ENCODE results near the gene CHRNA5. TPM values are rescaled to one million over a fixed set of nuclear protein-coding genes. Genes with fewer than 3 reads are reported as not detected.
"Not testable (repeated sequence)": the region's sequence is repeated elsewhere in the genome, so short reads cannot be mapped to it uniquely, and the experiment has no call there.

CHRNA5 gene
- total RNA-seq (2014; rRNA removed; shearing (Covaris generic)) = 9.0 and 9.2 TPM in 2 replicates
- polyA plus RNA-seq (2015; cell fraction: cytosol; rRNA removed) = 5.9 and 10.8 TPM in 2 replicates
- 7.9 and 11.4 TPM in 2 replicates for polyA plus RNA-seq (2015; cell fraction: nucleus; rRNA removed)

DNA sequence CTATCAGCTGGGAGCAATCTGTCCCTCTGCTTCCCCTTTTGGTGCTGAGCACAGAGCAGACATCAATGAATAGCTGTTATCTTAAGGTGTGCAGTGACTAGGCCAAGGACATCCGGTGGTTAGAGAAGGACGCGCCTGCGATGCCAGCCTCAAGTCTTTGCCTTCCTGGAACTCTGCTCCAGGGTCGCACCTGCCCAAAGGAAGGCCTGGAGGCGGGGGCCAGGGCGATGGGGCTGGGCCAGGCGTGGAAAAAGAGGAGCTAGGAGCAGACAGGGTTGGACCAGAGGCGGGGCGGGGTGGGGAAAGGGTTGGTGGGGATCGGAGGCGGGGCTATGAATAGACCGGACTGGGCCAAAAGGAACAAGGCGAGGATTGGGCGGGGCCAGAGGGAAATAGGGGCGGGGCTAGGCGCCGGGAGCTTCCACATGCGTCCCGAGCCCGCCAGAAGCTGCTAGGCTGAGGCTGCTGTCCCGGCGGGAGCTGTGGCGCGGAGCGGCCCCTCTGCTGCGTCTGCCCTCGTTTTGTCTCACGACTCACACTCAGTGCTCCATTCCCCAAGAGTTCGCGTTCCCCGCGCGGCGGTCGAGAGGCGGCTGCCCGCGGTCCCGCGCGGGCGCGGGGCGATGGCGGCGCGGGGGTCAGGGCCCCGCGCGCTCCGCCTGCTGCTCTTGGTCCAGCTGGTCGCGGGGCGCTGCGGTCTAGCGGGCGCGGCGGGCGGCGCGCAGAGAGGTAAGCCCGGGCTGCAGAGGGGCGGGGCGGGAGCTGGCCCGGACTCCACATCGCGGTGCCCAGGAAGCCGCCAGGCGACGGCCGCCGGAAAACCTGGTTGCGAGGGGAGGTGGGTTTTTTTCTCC, at the start of gene CHRNA5:
Gene CHRNA5 (plus strand): TSS at position 424 of the 854 bp plus-strand sequence. CDS start 200 bp downstream, at position 624.
- DNase-seq (ENCODE audit: low read depth) = peak; percentile 80

DNA sequence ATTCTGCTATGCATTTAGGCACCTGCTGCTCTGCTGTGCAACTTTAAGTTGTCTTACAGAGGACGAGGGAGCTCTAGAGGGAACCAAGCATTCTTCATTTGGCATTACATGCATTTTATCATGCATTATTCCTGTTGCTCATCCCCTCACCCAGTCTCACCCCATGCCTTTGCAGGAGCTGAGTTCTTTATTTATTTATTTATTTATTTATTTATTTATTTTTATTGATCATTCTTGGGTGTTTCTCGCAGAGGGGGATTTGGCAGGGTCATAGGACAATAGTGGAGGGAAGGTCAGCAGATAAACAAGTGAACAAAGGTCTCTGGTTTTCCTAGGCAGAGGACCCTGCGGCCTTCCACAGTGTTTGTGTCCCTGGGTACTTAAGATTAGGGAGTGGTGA, 45.3 kb upstream of the CHRNA5 start:
- not testable (repeated sequence) for DNase-seq (ENCODE audit: low read depth)

DNA sequence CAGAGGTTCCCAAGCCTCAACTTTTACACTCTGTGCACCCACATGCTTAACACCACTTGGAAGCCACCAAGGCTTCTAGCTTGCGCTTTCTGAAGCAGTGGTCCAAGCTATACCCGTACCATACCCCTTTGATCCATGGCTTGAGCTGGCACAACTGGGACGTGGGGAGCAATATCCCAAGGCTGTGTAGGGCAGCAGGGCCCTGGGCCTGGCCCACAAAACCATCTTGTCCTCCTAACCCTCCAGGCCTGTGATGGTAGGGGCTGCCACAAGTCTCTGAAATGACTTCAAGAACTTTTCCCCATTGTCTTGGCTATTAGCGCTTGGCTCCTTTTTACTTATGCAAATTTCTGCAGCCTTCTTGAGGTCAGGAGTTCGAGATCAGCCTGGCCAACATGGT, 41.1 kb upstream of the CHRNA5 start:
- DNase-seq (ENCODE audit: low read depth) = no peak

DNA sequence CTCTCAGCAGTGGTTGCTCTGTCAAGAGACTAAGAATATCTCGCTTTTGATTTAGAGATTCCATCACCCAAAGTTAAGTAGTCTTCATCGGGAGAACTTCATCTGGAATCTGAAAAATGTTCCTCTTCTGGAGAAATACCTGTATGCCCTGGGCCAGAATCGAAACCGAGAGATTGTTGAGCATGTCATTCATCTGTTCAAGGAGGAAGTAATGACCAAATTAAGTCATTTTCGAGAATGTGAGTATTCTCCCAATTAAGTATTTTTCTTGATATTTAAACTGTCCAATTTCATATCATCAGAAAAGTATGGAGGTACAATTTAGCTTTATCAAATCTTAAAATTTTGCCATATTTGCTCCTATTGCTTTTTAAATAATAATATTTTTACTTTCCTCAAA, 38.0 kb upstream of the CHRNA5 start:
- no peak for DNase-seq (ENCODE audit: low read depth)

DNA sequence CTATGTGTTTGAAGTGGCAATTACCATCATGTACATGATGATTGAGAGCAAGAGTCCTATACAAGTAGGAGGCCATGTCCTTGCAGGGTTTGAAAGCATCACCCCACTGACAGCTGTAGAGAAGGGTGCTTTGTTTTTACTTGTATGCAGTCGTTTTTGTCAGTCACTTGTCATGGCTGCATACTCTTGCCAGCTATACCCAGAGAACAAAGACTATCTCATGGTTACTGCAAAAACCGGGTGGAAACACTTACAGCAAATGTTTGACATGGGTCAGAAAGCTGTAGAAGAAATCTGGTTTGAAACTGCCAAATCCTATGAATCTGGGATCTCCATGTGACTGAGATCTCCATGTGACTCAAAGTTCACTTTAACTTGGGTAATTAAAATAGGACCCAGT, 32.0 kb upstream of the CHRNA5 start:
- DNase-seq (ENCODE audit: low read depth) = no peak

DNA sequence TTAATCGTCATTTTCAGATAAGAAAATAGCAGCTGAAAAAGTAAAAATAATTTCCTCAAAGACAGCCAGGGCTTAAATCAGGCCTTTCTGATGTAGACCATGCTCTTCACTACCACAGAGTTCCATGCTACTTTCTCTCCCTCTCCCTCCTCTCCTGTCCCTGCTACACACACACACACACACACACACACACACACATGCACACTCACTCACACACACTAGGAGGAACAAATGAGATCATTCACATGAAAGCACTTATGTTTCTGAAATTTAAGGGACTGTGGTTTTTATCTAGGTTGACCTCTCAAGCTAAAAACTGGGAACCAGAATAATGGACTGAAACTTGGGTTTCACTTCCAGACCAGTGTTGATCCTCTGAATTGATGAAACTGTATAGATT, 29.2 kb upstream of the CHRNA5 start:
- DNase-seq (ENCODE audit: low read depth) = peak; percentile 6

DNA sequence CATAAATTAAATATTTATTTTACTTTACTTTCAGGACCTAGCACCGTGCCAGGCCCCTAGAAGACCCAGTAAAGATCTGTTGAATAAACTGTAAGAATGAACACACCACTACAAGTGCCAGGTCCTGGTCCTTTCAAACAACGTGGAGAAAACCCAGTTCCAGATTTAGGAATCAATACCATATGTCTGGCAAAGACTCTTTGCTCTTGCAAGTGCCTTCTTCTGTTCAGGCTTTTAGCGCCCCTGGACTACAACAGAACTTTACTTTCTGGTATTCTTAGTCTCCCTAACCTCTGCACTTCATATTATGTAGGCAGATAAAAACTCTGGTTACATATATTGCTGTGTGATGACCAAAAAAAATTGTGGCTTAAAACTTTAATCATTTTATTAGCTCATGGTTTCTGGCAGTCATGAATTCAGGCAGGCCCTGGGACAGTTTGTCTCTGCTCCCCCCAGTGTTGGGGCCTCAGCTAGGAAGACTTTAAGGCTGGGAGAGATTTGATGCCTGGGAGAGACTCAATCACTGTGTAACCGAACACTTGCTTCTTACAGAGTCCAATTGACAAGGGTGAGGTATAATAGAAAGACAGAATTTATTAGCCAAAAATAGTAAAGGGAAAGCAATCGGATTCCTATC, 27.9 kb upstream of the CHRNA5 start:
- DNase-seq (ENCODE audit: low read depth) = no peak

DNA sequence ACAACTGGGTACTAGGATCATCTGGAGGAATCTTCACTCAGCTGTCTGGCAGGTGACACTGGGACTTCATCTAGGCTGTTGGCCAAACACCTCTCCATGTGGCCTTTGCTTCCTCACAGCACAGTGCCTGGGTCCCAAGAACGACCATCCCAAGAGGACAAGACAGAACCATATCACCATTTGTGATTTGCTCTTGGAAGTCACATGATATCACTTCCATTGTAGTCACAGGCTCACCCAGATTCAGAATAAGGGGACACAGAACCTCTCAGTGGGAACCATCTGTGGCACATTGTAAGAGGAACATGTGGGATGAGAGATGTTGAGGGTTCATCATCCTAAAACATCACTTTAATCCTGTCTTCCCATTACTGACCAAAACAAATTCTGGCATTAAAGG, 27.0 kb upstream of the CHRNA5 start:
- DNase-seq (ENCODE audit: low read depth) = no peak

DNA sequence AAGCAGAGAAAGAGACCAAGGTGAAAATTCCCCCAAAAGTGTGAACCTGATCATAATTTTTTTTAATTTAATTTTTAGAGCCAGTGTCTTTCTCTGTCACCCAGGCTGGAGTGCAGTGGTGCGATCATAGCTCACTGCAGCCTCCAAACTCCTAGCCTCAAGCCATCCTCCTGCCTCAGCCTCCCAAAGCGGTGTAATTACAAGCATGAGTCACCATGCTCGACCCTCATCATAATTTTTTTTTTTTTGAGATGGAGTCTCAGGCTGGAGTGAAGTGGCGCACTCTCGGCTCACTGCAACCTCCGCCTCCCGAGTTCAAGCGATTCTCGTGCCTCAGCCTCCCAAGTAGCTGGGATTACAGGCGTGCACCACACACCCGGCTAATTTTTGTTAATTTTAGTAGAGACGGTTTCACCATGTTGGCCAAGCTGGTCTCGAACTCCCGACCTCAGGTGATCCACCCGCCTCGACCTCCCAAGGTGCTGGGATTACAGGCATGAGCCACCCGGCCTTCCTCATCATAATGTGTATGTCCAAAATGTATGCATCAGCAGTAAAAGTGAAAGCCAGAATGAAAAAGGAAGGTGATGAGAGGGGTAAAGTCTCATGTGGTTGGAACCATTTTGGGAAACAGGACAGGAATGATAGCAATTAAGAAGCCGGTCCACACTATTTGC, 25.7 kb upstream of the CHRNA5 start:
- not testable (repeated sequence) for DNase-seq (ENCODE audit: low read depth)

DNA sequence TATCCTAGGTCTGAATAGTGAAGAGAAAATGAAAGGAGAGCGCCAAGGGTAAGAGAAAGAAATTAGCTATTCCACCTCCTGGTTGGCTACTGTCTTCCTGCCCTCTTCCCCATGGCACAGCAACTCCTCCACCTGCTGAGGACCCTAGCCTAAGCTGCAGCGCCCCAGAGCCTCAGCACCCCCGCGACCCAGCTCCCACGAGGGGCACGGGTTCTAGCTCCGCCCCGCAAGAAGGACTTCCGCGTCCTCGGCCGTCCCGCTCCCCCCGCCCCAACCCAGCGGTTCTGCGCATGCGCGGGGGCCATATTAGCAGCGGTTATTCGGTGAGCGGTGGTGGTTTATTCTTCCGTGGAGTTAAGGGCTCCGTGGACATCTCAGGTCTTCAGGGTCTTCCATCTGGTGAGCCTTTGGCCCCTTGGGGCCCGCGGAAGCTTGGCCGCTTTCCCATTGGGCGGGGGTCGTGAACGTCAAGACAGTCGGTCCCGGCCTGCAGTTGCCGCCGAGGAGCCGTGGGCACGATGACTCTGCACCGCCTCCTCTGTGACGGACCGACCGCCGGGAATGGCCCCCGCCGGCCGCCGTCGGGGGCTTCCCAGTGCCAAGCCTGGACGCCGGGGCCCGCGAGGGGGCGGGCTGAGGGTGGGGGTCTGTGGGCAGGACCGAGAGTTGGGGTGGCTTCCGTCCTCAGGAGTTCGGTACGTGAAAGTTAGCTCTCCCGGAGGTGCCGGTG, 25.0 kb upstream of the CHRNA5 start, which contains the start of gene PSMA4:
Gene PSMA4 (plus strand): TSS at position 304 of the 730 bp plus-strand sequence. CDS start 1,484 bp downstream, outside the sequence.
- DNase-seq (ENCODE audit: low read depth) = peak; percentile 81

DNA sequence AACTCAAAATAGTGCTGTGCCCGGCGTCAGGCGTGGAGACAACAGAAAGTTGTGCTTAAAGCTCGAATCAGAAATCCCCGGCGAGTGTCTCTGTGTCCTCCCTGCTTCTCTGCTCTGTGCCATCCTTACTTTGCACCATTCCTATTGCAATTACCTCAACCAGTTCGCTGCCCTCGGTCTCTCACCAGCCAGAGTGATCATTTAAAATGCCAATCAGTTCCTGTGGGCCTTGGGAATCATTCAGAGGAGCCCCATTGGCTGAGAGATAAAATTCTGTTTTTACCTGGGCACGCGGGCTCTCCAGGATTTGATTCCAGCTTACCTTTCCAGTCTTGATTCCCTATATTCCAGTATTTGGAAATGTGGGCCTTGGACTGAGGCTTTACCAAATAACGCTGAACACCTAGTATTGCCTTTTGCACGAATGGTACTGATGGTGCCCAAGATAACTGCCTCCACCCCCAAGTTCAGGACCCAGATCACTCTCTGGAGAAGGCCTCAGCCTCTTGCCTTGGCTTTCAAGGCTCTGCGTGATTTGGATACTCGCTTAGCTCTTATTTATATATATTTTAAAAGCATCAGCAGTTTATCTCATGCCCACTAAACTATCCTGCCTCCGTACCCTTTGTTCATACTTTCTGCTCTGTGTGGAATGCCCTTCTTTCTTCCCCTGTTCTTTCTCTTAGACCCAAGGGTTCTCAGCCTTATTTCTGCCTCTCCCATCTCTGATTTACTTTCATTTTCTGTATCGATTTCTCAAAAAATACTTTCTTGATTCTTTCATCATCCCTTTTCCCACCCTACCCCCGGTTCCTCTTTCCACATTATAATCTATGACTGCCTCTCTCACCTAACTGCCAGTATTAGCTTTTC, 24.2 kb upstream of the CHRNA5 start:
- no peak for DNase-seq (ENCODE audit: low read depth)

DNA sequence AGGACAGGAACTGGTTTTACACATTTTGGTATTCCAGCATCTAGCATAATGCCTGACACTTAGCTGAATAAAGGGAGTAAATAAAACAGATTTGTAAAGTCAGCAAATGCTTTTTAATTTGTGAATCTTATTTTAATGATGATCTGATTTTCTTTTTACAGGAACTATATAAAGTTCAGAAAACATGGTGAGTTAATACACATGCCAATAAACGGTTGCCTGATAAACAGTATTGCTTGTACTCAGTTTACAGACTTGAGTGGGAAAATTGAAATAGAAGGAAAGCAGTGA, 23.6 kb upstream of the CHRNA5 start:
- no peak for DNase-seq (ENCODE audit: low read depth)

DNA sequence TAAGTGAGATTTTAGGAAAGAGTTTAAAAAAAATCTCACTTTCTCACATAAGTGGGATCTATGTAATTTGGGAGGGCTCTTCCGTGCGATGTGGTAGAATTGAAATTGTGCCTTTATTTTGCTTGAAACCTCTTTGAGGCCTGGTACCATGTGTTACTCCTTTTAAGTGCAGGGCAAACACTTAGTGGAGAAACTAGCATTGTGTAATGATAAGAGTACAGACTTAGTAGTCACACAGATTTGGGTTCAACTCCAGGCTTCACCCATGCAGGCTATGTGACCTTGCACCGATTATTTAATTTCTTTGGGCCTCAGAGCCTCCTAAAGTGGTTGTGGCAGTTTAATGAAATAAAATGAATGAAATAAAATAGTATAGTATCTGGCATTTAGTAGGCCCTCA, 22.7 kb upstream of the CHRNA5 start:
- DNase-seq (ENCODE audit: low read depth) = no peak

DNA sequence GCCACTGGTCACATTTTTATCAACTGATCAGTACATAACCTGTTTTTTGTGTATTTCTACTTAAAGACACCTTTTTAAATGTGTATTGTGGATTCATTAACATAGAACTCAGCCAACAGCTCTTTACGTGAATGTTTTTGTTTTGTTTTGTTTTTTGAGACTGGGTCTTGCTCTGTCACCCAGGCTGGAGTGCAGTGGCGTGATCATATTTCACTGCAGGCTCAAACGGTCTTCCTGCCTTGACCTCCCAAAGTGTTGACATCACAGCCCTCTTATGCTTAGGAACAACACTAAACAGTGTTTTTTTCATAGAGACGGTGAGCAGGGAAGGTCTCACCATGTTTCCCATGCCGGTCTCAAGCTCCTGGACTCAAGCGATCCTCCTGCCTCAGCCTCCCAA, 15.1 kb upstream of the CHRNA5 start:
- no peak for DNase-seq (ENCODE audit: low read depth)

DNA sequence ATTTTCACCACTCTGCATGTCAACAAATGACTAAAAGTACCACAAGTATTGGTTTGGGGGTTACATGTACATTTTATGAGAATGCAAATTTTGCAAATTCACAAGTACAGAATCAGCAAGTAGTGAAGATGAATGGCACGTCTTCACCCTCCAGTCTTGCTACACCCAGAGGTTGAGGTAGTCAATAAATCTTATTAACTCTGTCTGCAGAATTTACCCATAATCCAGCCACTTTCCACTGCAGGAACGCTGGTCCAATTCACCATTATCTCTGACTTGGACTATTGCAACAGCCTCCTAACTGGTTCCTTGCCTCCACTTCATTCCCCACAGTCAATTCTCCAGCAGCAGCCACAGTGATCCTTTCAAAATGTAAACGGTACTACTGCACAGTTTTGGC, 14.5 kb upstream of the CHRNA5 start:
- DNase-seq (ENCODE audit: low read depth) = no peak

DNA sequence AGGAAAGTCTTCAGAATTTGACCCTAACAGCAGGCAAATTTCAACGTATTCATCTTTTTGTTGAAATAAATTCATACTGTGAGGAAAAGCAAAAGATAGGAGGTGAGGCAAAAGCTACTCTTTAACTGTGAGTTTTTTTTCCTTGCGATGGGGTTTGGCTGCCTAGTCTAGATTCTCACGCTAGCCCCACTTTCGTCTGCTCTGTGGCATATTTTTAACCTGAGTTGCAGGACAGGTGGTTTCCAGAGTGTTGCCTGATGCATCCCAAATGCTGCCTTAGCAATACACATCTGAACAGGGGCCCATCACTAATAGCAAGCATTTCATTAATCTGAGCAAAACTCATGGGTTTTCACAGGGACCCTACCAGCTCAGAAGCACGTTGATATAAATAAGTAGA, 13.4 kb upstream of the CHRNA5 start:
- DNase-seq (ENCODE audit: low read depth) = no peak

DNA sequence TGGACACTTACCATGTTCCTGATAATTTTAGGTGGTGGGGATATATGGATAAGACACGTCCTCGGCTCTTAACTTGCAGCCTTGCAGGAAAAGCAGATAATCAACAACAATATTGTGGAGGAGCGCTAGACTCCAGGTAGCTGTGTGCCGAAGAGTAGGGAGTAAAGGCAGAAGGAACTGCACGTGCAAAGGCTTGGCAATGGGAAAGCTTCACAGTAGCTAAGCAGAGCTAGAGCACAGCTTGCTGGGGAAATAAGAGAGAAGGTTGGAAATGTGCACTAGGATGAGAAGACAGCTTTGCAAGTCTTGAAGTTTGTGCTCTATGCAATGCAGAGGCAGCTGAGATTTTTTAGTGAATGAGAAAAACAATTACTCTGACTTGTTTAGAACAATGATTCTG, 12.7 kb upstream of the CHRNA5 start:
- DNase-seq (ENCODE audit: low read depth) = no peak

DNA sequence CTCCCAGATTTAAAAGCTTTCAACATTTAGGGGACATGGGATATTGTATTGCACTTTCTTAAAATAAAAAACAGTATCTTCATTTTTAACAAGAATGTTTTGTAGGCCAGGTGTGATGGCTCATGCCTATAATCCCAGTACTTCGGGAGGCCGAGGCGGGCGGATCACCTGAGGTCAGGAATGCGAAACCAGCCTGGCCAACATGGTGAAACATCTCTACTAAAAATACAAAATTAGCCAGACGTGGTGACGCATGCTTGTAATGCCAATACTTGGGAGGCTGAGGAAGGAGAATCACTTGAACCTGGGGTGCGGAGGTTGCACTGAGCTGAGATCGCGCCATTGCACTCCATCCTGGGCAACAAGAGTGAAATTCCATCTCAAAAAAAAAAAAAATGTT, 5.1 kb upstream of the CHRNA5 start:
- not testable (repeated sequence) for DNase-seq (ENCODE audit: low read depth)

DNA sequence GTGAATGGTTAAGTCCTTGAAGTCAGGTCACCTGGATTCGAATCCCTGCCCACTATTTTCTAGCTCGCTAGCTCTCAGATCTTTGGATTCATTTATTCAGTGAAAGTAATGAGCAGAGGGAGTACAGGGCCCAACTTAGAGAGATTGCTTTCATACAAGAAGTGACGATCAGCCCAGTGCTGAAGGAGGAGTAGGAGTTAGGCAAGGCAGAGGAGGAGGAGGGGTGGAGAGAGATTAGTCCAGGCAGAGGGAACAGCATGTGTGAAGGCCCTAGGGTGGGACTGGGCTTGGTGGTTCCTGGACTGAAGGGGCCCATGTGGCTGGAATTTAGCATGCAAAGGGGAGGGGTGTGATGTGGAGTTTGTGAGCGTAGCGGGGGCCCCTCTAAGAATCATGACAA, 3.8 kb upstream of the CHRNA5 start:
- no peak for DNase-seq (ENCODE audit: low read depth)

DNA sequence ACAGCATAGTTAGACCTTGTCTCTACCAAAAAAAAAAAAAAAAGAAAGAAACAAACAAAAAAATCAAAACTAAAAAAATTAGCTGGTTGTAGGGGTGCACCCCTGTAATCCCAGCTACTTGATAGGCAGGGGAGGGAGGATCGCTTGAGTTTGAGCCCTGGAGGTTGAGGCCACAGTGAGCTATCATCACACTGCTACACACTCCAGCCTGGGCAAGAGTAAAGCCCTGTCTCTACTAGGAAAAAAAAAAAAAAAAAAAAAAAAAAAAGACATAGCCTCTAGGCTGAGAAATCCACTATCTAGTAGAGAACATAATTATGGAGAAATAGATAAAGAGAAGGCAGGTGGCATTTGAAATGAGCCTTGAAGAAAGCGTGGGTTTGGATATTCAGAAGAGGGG, 2.2 kb upstream of the CHRNA5 start:
- no peak for DNase-seq (ENCODE audit: low read depth)

DNA sequence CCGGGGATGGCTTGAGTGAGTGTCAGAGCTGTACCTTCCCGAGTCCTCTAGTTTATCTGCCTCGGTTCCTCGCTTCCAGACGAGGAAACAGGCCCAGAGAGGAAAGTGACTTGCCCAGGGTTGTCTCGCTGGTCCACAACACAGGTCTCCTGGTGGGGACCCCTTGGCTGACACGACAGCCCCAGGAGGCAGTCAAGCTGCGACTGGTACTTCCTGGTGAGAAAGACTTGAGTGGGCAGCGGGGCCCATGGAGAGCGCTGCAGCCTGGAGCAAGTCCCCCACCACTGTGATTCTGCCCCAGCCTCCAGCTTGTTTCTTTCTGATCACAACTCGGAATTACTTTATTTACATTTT, 600 bp upstream of the CHRNA5 start:
- no peak for DNase-seq (ENCODE audit: low read depth)

Measured in HT1080 (cell line).